Epithelial cell of proximal tubule (primary cell): ENCODE results near the gene CAPZB. TPM values are rescaled to one million over a fixed set of nuclear protein-coding genes. Genes with fewer than 3 reads are reported as not detected.

Experiments used
- DNase-seq: peaks from one replicate; pipeline ENCODE4 v3.0.0-alpha.2; 2011; ENCODE audit warnings: low read depth
- H3K4me3 ChIP-seq: 2 replicates; pipeline ENCODE4 v1.5.1; 2011; ENCODE audit warnings: low read depth, mild to moderate bottlenecking, low read length
- total RNA-seq: library from RNA; depleted of rRNA; stranded (reverse); fragments of >200 nt; gene quantifications from 2 replicates; pipeline ENCODE4 v1.2.3, GENCODE V29; 2015
- TF ChIP-seq, protein P1 (sequence below): conservative IDR thresholded peaks from 2 replicates; pipeline ENCODE4 v1.5.1; 2012; ENCODE audit warnings: low read depth, mild to moderate bottlenecking, low read length

CAPZB gene
- total RNA-seq, 1 donor from 2014 or later = 74.9 TPM

GRCh38 chr1:19484798-19485361 lies 459 bp downstream of the CAPZB start:
- DNase-seq = no peak
- H3K4me3 ChIP-seq = peak overlapping the region; percentile 98
- TF ChIP-seq, protein P1, sequence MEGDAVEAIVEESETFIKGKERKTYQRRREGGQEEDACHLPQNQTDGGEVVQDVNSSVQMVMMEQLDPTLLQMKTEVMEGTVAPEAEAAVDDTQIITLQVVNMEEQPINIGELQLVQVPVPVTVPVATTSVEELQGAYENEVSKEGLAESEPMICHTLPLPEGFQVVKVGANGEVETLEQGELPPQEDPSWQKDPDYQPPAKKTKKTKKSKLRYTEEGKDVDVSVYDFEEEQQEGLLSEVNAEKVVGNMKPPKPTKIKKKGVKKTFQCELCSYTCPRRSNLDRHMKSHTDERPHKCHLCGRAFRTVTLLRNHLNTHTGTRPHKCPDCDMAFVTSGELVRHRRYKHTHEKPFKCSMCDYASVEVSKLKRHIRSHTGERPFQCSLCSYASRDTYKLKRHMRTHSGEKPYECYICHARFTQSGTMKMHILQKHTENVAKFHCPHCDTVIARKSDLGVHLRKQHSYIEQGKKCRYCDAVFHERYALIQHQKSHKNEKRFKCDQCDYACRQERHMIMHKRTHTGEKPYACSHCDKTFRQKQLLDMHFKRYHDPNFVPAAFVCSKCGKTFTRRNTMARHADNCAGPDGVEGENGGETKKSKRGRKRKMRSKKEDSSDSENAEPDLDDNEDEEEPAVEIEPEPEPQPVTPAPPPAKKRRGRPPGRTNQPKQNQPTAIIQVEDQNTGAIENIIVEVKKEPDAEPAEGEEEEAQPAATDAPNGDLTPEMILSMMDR = no peak

- TF ChIP-seq, protein P1 = no peak
- peak overlapping the region; percentile 98 for H3K4me3 ChIP-seq
- DNase-seq = no peak
Observed at GRCh38 chr1:19484338-19484797, 971 bp downstream of the CAPZB start.

GRCh38 chr1:19483691-19484090 lies 1.6 kb downstream of the CAPZB start:
- TF ChIP-seq, protein P1 = no peak
- no peak for DNase-seq
- peak overlapping the region; percentile 98 for H3K4me3 ChIP-seq

DNA sequence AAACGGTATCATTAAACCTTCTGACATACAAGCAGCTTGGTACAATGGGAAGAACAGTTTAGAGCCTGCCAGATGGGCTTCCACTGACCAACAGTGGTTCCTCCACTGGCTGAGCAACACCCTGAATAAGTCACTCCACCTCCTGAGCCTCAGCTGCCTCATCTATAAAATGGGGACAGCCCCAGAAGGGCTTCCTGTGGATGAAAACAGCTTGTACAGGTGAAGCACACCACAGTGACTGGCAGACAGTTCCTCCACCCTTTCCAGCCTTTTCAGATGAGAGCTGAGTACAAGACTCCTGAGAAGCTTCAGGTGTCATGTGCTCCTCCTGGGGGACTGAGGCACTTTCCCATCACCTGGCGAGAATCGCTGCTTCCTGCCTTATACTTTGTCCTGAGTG lies 2.1 kb downstream of the CAPZB start:
- DNase-seq = no peak
- TF ChIP-seq, protein P1 = no peak
- peak overlapping the region; percentile 98 for H3K4me3 ChIP-seq

- no peak overlapping the region for H3K4me3 ChIP-seq
- DNase-seq = no peak
- TF ChIP-seq, protein P1 = no peak
Observed at GRCh38 chr1:19481826-19482398, 3.4 kb downstream of the CAPZB start.

GRCh38 chr1:19480282-19480681 lies 5.1 kb downstream of the CAPZB start:
- H3K4me3 ChIP-seq = no peak overlapping the region
- TF ChIP-seq, protein P1 = no peak
- no peak for DNase-seq
